Activated CD8-positive, alpha-beta memory T cell treated with anti-CD3 and anti-CD28 coated beads for 48 hours (primary cell): Measurements from ENCODE around the gene DCC.

Experiments used
- DNase-seq, 3 experiments: peaks; one replicate each; pipeline ENCODE4 v3.0.0-alpha.2; 2020; ENCODE audit warnings: low read depth in 2 of 3, low spot score in 2 of 3

The DCC gene

GRCh38 chr18:52897611-52898484, 557.9 kb downstream of the DCC start:
- no peak for DNase-seq

DNA sequence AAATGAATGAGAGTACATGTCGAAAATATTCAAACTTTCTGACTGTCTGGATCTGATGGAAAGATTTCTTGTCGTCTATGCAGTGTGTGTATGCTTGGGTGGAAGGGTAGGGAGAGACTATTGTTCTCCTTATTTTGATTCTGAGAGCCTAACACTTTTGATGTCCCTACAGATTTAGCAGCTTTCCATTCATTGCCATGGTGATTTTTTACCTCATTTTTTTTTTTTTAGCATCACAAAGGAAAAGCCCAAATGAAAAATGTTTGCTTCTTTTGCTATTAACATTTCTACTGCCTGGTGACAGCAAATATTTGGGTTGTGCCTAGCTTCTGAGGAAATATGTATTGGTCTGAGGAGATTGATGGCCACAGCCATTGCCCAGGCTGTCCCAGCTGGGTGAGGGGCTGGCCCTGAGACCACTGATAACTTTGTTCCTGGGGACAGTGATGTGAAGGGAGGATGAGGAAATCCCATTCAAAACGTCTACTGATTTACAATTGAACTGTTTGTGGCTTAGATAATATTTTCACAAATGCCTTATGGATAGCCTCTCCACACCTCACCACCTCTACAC, 558.6 kb downstream of the DCC start:
- no peak for DNase-seq

DNA sequence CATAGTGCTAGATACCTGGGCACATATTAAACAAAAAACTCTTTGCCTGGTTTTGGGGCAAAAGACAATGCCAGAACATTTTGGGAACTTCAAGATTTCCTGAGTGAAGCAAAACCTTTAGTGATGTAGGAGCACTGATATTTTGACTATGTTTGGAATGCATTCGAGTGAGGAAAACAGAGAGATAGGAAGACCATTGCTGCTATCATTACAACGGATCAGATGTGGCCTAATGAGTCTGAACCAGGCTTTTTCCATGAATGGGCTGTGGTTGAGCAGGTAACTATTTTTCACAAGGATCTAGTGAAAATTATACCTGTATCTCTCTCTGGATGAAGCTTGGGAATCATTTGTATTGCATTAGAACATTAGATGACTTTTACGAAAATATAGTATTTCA, 562.2 kb downstream of the DCC start:
- DNase-seq = no peak

DNA sequence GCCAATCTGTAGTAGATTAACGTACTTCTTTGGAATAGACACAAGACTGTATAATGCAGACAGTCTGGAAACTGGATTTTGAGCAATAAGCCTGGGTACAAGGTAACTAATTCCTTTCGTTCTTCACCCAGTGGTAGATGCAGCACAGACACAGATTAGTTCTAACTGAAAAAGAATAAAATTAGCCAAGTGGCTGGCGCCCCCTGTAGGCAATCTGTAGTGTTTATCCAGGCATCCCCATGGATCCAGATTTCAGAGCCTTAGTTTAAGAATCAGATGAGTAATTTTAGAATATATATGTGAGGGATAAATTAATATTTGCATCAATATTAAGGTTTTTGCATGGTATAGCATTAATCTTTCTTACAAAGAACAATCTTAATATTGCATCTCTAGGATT, 563.9 kb downstream of the DCC start:
- DNase-seq = no peak

GRCh38 chr18:52907543-52908308, 567.7 kb downstream of the DCC start:
- no peak for DNase-seq

DNA sequence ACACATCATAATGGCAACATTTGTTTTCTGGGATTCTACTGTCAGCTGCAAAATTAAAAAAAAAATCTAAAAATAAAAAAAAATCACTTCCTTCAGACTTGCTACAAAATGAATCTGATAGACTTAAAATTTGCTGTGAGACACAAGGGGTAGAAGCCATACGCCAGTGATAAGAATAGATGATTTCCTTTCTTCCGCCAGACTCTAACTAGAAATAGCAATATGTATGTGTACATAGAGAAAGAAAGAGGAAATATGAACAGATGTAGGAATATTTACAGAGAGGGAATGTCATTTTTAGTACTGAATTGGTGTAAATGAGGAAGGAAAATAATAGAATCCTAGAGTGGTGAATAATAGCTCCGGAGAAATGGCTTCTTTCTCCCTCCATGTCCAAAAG, 574.2 kb downstream of the DCC start:
- DNase-seq = no peak

GRCh38 chr18:52920665-52921064, 580.7 kb downstream of the DCC start:
- DNase-seq = no peak

DNA sequence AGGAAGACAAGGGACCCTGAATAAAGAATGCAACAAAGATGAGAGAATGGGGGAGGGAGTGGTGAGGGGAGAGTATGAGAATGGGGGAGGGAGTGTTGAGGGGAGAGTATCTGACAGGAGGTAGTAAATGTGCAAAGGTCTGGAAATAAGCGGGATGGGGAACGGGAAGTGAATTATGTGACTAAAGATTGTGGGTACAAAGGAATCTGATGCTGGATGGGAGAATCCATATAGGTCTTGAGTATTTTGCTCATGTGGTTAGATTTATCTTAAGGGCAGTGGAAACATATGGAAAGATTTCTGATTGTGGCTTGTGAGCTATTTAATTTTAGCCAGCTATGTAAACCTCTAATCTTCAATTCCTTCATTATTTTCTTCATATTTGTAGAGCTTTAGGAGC, 593.4 kb downstream of the DCC start:
- no peak for DNase-seq

GRCh38 chr18:52936931-52937330, 596.9 kb downstream of the DCC start:
- DNase-seq = no peak

- DNase-seq = no peak
Observed at GRCh38 chr18:52937840-52938239, 597.8 kb downstream of the DCC start.

DNA sequence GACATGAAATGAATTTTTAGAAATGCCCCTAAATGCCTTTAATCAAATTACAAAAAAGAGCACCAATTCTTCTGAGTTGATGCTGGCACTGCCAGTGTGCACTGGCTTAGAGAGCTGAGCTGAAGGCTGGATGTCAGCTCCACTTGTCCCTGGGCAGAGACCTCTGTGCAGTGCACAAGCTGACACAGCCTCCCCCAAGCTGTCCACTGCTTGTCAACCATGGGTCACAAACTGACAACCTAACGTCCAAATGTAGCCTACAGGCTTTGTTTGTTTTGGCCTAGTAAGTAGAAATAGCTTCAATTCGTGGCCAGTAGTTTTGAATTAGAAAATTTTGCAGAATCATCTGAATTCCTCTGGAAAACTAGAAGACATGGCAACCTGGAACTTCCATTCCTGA, 605.6 kb downstream of the DCC start:
- DNase-seq = no peak

- DNase-seq = no peak
Observed at GRCh38 chr18:52948868-52949444, 609.0 kb downstream of the DCC start.

- DNase-seq = no peak
Observed at GRCh38 chr18:52950155-52950554, 610.2 kb downstream of the DCC start.

DNA sequence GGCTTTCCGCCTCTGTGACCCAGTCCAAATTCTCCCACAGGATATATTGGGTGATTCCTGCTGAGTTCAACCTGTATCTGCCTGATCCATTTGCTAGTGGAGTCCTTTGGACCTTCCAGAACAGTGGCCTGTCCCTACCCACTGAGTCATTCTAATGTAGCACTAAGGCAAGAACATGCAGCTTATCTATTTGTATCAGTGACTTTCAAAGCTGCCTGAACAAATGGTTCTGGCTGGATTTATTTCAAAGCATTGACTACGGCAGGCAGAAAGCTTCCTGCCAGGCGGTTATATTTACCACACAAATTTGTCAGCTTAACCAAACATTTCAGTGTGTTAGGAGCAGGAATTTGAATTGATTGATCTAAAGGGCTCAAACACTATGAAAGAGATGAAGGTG, 613.4 kb downstream of the DCC start:
- DNase-seq = no peak

DNA sequence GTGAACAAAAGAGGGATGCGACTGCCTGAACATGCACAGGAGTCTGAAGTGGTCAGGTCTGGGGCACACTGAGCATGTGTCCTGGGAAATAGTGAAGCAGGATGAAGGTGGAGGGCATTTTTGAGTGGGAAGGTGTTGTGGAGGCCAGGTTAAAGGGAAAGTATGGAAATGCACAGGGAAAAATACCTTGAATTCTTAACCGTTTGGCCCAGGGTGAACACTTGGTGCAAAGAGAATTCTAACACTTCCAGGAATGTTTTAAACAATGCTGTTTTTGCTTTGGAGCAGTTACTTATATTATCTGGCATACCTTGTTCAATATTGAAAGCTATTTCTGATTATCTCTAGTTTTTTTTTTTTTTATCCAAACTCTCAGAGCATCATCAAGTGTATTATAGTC, 623.5 kb downstream of the DCC start:
- DNase-seq = no peak

DNA sequence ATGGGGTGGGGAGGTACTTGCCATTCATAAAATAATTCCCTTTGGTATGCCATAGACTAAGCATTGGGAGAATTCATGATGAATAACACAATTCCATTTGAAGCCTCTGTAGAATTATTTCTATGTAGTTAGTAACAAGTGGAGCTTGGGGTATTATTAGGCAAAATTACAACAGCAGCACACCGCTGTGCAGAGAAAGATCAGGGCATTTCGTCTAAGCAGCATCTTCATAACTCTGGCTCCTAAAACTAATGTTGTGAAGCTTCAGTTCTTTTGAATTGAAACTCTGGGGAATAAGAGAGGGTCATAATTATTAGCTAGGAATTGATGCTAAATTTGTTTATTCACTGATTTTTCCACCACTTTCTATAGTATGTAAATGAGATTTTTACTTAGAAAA, 630.7 kb downstream of the DCC start:
- no peak for DNase-seq

GRCh38 chr18:52971097-52971496, 631.1 kb downstream of the DCC start:
- no peak for DNase-seq

GRCh38 chr18:52979892-52980291, 639.9 kb downstream of the DCC start:
- DNase-seq = no peak

DNA sequence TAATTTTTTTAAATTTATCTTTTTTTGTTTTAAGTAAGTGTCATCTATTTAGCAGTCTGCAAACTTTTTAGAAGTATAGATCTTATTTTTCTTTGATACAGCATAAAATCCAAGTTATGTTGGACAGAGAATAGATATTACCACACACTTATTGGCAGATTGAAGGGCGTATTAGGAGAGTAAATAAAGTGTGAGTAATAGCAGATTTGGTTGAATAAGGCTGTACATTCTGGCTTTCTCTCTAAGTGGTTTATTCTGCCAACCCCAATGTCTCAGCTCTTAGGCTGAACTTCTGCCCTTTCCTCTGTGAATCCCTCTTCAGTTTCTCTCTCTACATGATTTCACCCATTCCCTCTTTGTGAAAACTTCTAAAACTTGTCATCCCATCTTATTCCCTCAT, 651.2 kb downstream of the DCC start:
- no peak for DNase-seq

- no peak for DNase-seq
Observed at GRCh38 chr18:52992041-52992440, 652.0 kb downstream of the DCC start.

DNA sequence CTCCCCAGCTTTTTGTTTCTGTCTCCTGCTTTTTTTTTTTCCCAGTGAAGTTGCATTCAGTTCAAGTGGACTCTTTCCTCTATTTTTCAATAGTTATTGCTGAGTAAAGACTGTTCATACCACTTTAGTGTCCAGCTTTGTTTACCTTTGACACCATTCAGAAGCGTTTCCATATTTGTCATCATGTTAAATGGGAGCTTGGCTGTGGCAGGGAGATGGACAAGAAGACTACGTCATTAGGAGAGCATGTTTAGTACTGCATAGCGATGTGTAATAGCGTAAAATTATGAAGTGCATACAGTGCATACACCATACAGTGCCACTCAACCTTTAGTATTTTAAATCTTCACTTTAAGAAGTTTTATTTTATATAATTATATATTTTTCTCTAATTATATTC, 655.9 kb downstream of the DCC start:
- DNase-seq = no peak

DNA sequence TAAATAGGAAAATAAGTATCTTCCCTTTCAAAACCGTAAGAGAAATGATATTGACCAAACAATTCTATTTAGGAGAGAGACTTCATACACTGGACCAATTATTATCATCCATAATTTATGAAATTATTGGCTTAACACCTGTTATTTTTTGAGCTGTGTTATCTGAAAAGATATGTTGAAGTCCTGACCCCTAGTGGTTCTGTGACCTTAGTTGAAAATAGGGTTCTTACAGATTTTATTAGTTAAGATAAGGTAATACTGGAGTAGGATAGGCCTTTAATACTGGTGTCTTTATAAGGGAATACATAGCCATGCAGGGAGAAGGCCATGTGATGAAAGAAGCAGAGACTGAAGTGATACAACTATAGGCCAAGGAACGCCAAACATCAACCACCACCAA, 659.6 kb downstream of the DCC start:
- no peak for DNase-seq
